IgD-negative memory B cell (primary cell): ENCODE measurements around the gene CYB561. TPM values are rescaled to one million over a fixed set of nuclear protein-coding genes. Genes with fewer than 3 reads are reported as not detected.

Source experiments
- H3K27ac Mint-ChIP-seq, 3 donors: one replicate each; pipeline ENCODE4 v1.8.0; 2020 to 2022; ENCODE audit warnings: mild to moderate bottlenecking in 3 of 3, mixed read lengths in 3 of 3, moderate library complexity in 1 of 3
- H3K27me3 Mint-ChIP-seq: one replicate; pipeline ENCODE4 v1.8.0; 2021; ENCODE audit warnings: mixed read lengths
- H3K36me3 Mint-ChIP-seq: one replicate; pipeline ENCODE4 v1.8.0; 2020; ENCODE audit warnings: mild to moderate bottlenecking, mixed read lengths
- H3K4me1 Mint-ChIP-seq, 3 donors: one replicate each; pipeline ENCODE4 v1.8.0; 2020 to 2022; ENCODE audit warnings: mixed read lengths in 3 of 3, mild to moderate bottlenecking in 1 of 3
- H3K4me3 Mint-ChIP-seq, 4 donors: one replicate each; pipeline ENCODE4 v1.8.0; 2020 to 2022; ENCODE audit warnings: mild to moderate bottlenecking in 4 of 4, mixed read lengths in 4 of 4, moderate library complexity in 3 of 4
- H3K9me3 Mint-ChIP-seq, 3 donors: one replicate each; pipeline ENCODE4 v1.8.0; 2020 to 2021; ENCODE audit warnings: mixed read lengths in 3 of 3, mild to moderate bottlenecking in 1 of 3
- polyA plus RNA-seq: library from polyadenylated mRNA; unstranded; fragments of 300-500 nt; fragmentation: Illumina TruSeq; gene quantifications from one replicate; pipeline ENCODE4 v1.2.3, GENCODE V29; 2021

CYB561 gene
- polyA plus RNA-seq, 1 donor from 2014 or later, result 1.5 TPM

- Mint-ChIP-seq H3K36me3 (peaks cover 4% of the 10 kb centered on the region), H3K27ac (peak overlapping the region in 1 of 3 donors; percentile 86), H3K9me3 (no peaks in the 10 kb centered on the region), H3K4me1 (peaks cover 5 to 12% (median 7%) of the 10 kb centered on the region in 3 donors), H3K27me3 (peaks cover 6% of the 10 kb centered on the region), H3K4me3 (no peak overlapping the region)
Observed at GRCh38 chr17:63483655-63484575, 37.8 kb upstream of the CYB561 start.

GRCh38 chr17:63483038-63483437 is 36.9 kb upstream of the CYB561 start:
- no peak overlapping the region for H3K4me3 Mint-ChIP-seq
- H3K36me3 Mint-ChIP-seq, result peaks cover 4% of the 10 kb centered on the region
- H3K9me3 Mint-ChIP-seq, result no peaks in the 10 kb centered on the region
- no peak overlapping the region for H3K27ac Mint-ChIP-seq
- peaks cover 11% of the 10 kb centered on the region for H3K27me3 Mint-ChIP-seq
- H3K4me1 Mint-ChIP-seq, result peaks cover 5 to 14% (median 7%) of the 10 kb centered on the region in 3 donors

GRCh38 chr17:63482509-63482908 is 36.4 kb upstream of the CYB561 start:
- Mint-ChIP-seq H3K4me3 (no peak overlapping the region), H3K9me3 (no peaks in the 10 kb centered on the region), H3K36me3 (peaks cover 4% of the 10 kb centered on the region), H3K27me3 (peaks cover 14% of the 10 kb centered on the region), H3K4me1 (peaks cover 5 to 17% (median 7%) of the 10 kb centered on the region in 3 donors), H3K27ac (no peak overlapping the region)

GRCh38 chr17:63481488-63481870 is 35.4 kb upstream of the CYB561 start:
- Mint-ChIP-seq H3K36me3 (peaks cover 3% of the 10 kb centered on the region), H3K9me3 (no peaks in the 10 kb centered on the region), H3K4me1 (peaks cover 4 to 14% (median 5%) of the 10 kb centered on the region in 3 donors), H3K4me3 (no peak overlapping the region), H3K27me3 (peaks cover 15% of the 10 kb centered on the region), H3K27ac (no peak overlapping the region)

GRCh38 chr17:63480826-63481487 is 34.9 kb upstream of the CYB561 start:
- Mint-ChIP-seq H3K36me3 (peaks cover 2% of the 10 kb centered on the region), H3K27me3 (peaks cover 15% of the 10 kb centered on the region), H3K4me1 (peaks cover 0 to 9% (median 3%) of the 10 kb centered on the region in 3 donors), H3K4me3 (no peak overlapping the region), H3K9me3 (no peaks in the 10 kb centered on the region), H3K27ac (no peak overlapping the region)

- H3K4me1 Mint-ChIP-seq, result peaks cover 0 to 7% (median 0%) of the 10 kb centered on the region in 3 donors
- no peak overlapping the region for H3K4me3 Mint-ChIP-seq
- H3K27ac Mint-ChIP-seq, result no peak overlapping the region
- peaks cover 2% of the 10 kb centered on the region for H3K36me3 Mint-ChIP-seq
- H3K27me3 Mint-ChIP-seq, result peaks cover 20% of the 10 kb centered on the region
- no peaks in the 10 kb centered on the region for H3K9me3 Mint-ChIP-seq
Observed at GRCh38 chr17:63480192-63480784, 34.2 kb upstream of the CYB561 start.

GRCh38 chr17:63479495-63480184 is 33.5 kb upstream of the CYB561 start:
- peak overlapping the region in 1 of 4 donors; percentile 37 for H3K4me3 Mint-ChIP-seq
- H3K36me3 Mint-ChIP-seq, result peaks cover 2% of the 10 kb centered on the region
- H3K4me1 Mint-ChIP-seq, result peaks cover 0 to 10% (median 0%) of the 10 kb centered on the region in 3 donors
- H3K9me3 Mint-ChIP-seq, result peaks cover 0 to 2% (median 0%) of the 10 kb centered on the region in 3 donors
- H3K27ac Mint-ChIP-seq, result no peak overlapping the region
- peaks cover 24% of the 10 kb centered on the region for H3K27me3 Mint-ChIP-seq

GRCh38 chr17:63478814-63479494 is 32.8 kb upstream of the CYB561 start:
- Mint-ChIP-seq H3K4me1 (peaks cover 0 to 10% (median 0%) of the 10 kb centered on the region in 3 donors), H3K4me3 (peak overlapping the region in 2 of 4 donors; percentile 37 to 52), H3K9me3 (peaks cover 0 to 2% (median 0%) of the 10 kb centered on the region in 3 donors), H3K27ac (no peak overlapping the region), H3K36me3 (peaks cover 2% of the 10 kb centered on the region), H3K27me3 (peaks cover 24% of the 10 kb centered on the region)

- H3K27me3 Mint-ChIP-seq, result peaks cover 24% of the 10 kb centered on the region
Observed at GRCh38 chr17:63477480-63478440, 31.7 kb upstream of the CYB561 start.

GRCh38 chr17:63476854-63477479 is 30.9 kb upstream of the CYB561 start, which contains the start of gene ACE:
TSS of gene ACE (plus strand) at chr17:63477061. CDS start at chr17:63477095, 34 bp downstream.
- H3K4me3 Mint-ChIP-seq, result peak within 1 kb of the TSS; percentile 40 to 92 (median 77)
- H3K9me3 Mint-ChIP-seq, result peaks cover 0 to 2% (median 0%) of the 10 kb centered on the region in 3 donors
- no peaks in the 10 kb centered on the region for H3K36me3 Mint-ChIP-seq
- peak within 1 kb of the TSS in 1 of 3 donors; percentile 65 for H3K27ac Mint-ChIP-seq
- H3K4me1 Mint-ChIP-seq, result peaks cover 0 to 10% (median 0%) of the 10 kb centered on the region in 3 donors
- peaks cover 19% of the 10 kb centered on the region for H3K27me3 Mint-ChIP-seq

More at GRCh38 chr17:63477480-63478440, 31.7 kb upstream of the CYB561 start:
- H3K27ac Mint-ChIP-seq, result peak overlapping the region in 1 of 3 donors; percentile 65
- H3K36me3 Mint-ChIP-seq, result no peaks in the 10 kb centered on the region
- H3K9me3 Mint-ChIP-seq, result peaks cover 0 to 2% (median 0%) of the 10 kb centered on the region in 3 donors
- H3K4me3 Mint-ChIP-seq, result peak overlapping the region in 3 of 4 donors; percentile 75 to 92 (median 79)
- peaks cover 0 to 10% (median 0%) of the 10 kb centered on the region in 3 donors for H3K4me1 Mint-ChIP-seq

GRCh38 chr17:63476459-63476853 is 30.4 kb upstream of the CYB561 start:
- Mint-ChIP-seq H3K4me1 (peaks cover 0 to 10% (median 0%) of the 10 kb centered on the region in 3 donors), H3K36me3 (no peaks in the 10 kb centered on the region), H3K9me3 (peaks cover 0 to 2% (median 0%) of the 10 kb centered on the region in 3 donors), H3K27ac (no peak overlapping the region), H3K4me3 (peak overlapping the region in 3 of 4 donors; percentile 40 to 82 (median 48)), H3K27me3 (peaks cover 19% of the 10 kb centered on the region)

GRCh38 chr17:63475491-63476412 is 29.6 kb upstream of the CYB561 start:
- Mint-ChIP-seq H3K36me3 (no peaks in the 10 kb centered on the region), H3K4me1 (peaks cover 0 to 10% (median 0%) of the 10 kb centered on the region in 3 donors), H3K9me3 (peaks cover 0 to 2% (median 0%) of the 10 kb centered on the region in 3 donors), H3K27ac (no peak overlapping the region), H3K27me3 (peaks cover 19% of the 10 kb centered on the region), H3K4me3 (peak overlapping the region in 3 of 4 donors; percentile 40 to 86 (median 50))
